Nephron (organoid): ENCODE results near the gene TCHH.
"Not testable (repeated sequence)": the region's sequence is repeated elsewhere in the genome, so short reads cannot be mapped to it uniquely, and the experiment has no call there.

Experiments
- H3K27ac Mint-ChIP-seq, 3 experiments: 2 replicates each; pipeline ENCODE4 v1.8.0; 2020; ENCODE audit warnings: mixed read lengths in 3 of 3, mild to moderate bottlenecking in 2 of 3, moderate library complexity in 1 of 3
- H3K27me3 Mint-ChIP-seq: 2 replicates; pipeline ENCODE4 v1.8.0; 2021; ENCODE audit warnings: low read depth, mild to moderate bottlenecking, moderate library complexity, mixed read lengths
- H3K36me3 Mint-ChIP-seq: 2 replicates; pipeline ENCODE4 v1.8.0; 2020; ENCODE audit warnings: low read depth, mixed read lengths
- H3K4me1 Mint-ChIP-seq: 2 replicates; pipeline ENCODE4 v1.8.0; 2020; ENCODE audit warnings: mixed read lengths
- H3K4me3 Mint-ChIP-seq, 3 experiments: 2 replicates each; pipeline ENCODE4 v1.8.0; 2020; ENCODE audit warnings: mild to moderate bottlenecking in 3 of 3, mixed read lengths in 3 of 3, moderate library complexity in 2 of 3
- H3K9me3 Mint-ChIP-seq: 2 replicates; pipeline ENCODE4 v1.8.0; 2020; ENCODE audit warnings: mixed read lengths
- CTCF ChIP-seq, 3 experiments: fragments of 200-600 bp; sonication (generic); IDR thresholded peaks; one replicate each; pipeline ENCODE4 v1.5.0; 2021; ENCODE audit warnings: antibody characterized with exemption in 3 of 3; ENCODE audit not compliant: unreplicated experiment in 3 of 3

TCHH gene

GRCh38 chr1:152151646-152152045 lies 36.4 kb upstream of the TCHH start:
- H3K27me3 Mint-ChIP-seq, result no peaks in the 10 kb centered on the region
- TF ChIP-seq CTCF (IDR thresholded peaks at IDR 0.05; ENCODE audit: unreplicated experiment in 3 of 3), result no peak
- H3K4me1 Mint-ChIP-seq, result no peaks in the 10 kb centered on the region
- peaks cover 26% of the 10 kb centered on the region for H3K9me3 Mint-ChIP-seq
- H3K36me3 Mint-ChIP-seq, result no peaks in the 10 kb centered on the region
- H3K27ac Mint-ChIP-seq, result no peak overlapping the region
- no peak overlapping the region for H3K4me3 Mint-ChIP-seq

- H3K4me1 Mint-ChIP-seq, result no peaks in the 10 kb centered on the region
- peaks cover 30% of the 10 kb centered on the region for H3K9me3 Mint-ChIP-seq
- TF ChIP-seq CTCF (IDR thresholded peaks at IDR 0.05; ENCODE audit: unreplicated experiment in 3 of 3), result no peak
- no peaks in the 10 kb centered on the region for H3K36me3 Mint-ChIP-seq
- H3K27ac Mint-ChIP-seq, result no peak overlapping the region
- H3K4me3 Mint-ChIP-seq, result no peak overlapping the region
- H3K27me3 Mint-ChIP-seq, result no peaks in the 10 kb centered on the region
Measured at GRCh38 chr1:152148981-152149380, 33.7 kb upstream of the TCHH start.

GRCh38 chr1:152148051-152148450 lies 32.8 kb upstream of the TCHH start:
- TF ChIP-seq CTCF (IDR thresholded peaks at IDR 0.05; ENCODE audit: unreplicated experiment in 3 of 3), result no peak
- Mint-ChIP-seq H3K9me3 (peaks cover 31% of the 10 kb centered on the region), H3K27me3 (no peaks in the 10 kb centered on the region)

GRCh38 chr1:152145769-152146168 lies 30.5 kb upstream of the TCHH start:
- Mint-ChIP-seq H3K36me3 (no peaks in the 10 kb centered on the region), H3K9me3 (peaks cover 27% of the 10 kb centered on the region), H3K27me3 (no peaks in the 10 kb centered on the region), H3K4me1 (no peaks in the 10 kb centered on the region), H3K27ac (no peak overlapping the region), H3K4me3 (no peak overlapping the region)
- TF ChIP-seq CTCF (IDR thresholded peaks at IDR 0.05; ENCODE audit: unreplicated experiment in 3 of 3), result no peak

More at GRCh38 chr1:152148051-152148450, 32.8 kb upstream of the TCHH start:
- Mint-ChIP-seq H3K4me3 (no peak overlapping the region), H3K4me1 (no peaks in the 10 kb centered on the region), H3K27ac (no peak overlapping the region), H3K36me3 (no peaks in the 10 kb centered on the region)

GRCh38 chr1:152144674-152145183 lies 29.5 kb upstream of the TCHH start:
- not testable (repeated sequence) for H3K4me3 Mint-ChIP-seq, H3K27ac Mint-ChIP-seq, H3K36me3 Mint-ChIP-seq, H3K4me1 Mint-ChIP-seq, H3K27me3 Mint-ChIP-seq
- peaks cover 30% of the 10 kb centered on the region for H3K9me3 Mint-ChIP-seq

- Mint-ChIP-seq H3K36me3 (no peaks in the 10 kb centered on the region), H3K4me3 (no peak overlapping the region), H3K4me1 (no peaks in the 10 kb centered on the region), H3K9me3 (peaks cover 24% of the 10 kb centered on the region), H3K27me3 (no peaks in the 10 kb centered on the region), H3K27ac (no peak overlapping the region)
- no peak for TF ChIP-seq CTCF (IDR thresholded peaks at IDR 0.05; ENCODE audit: unreplicated experiment in 3 of 3)
Measured at GRCh38 chr1:152143150-152143887, 28.1 kb upstream of the TCHH start.
